WTC11 (cell line): Measurements from ENCODE around the gene CAMSAP1. TPM values are rescaled to one million over a fixed set of nuclear protein-coding genes. Genes with fewer than 3 reads are reported as not detected.

ENCODE experiments used
- ATAC-seq: fragments of 200-7000 bp; cut with Tn5 transposase; 2 replicates; pipeline ENCODE4 v1.10.0; 2021; ENCODE audit warnings: mild to moderate bottlenecking, moderate library complexity
- CTCF ChIA-PET: fragments of 300-600 bp; sonication (Branson Sonifier 250); formaldehyde crosslinking; loops from one replicate; lab custom pipeline; 2021; ENCODE audit warnings: antibody characterized with exemption; lab: Charles Lee
- POLR2A ChIA-PET: fragments of 350-600 bp; sonication (Branson Sonifier 250); formaldehyde crosslinking; loops from one replicate; lab custom pipeline; 2021; ENCODE audit warnings: antibody characterized with exemption; lab: Charles Lee
- DNase-seq: peaks from one replicate; pipeline ENCODE4 v3.0.0; 2021; ENCODE audit warnings: low spot score
- H3K27ac Mint-ChIP-seq: 2 replicates; pipeline ENCODE4 v1.8.0; 2021; ENCODE audit warnings: mixed read lengths
- H3K27me3 Mint-ChIP-seq: 2 replicates; pipeline ENCODE4 v1.8.0; 2021; ENCODE audit warnings: low read depth, mild to moderate bottlenecking, moderate library complexity, mixed read lengths
- H3K36me3 Mint-ChIP-seq: 2 replicates; pipeline ENCODE4 v1.8.0; 2021; ENCODE audit warnings: mixed read lengths
- H3K4me1 Mint-ChIP-seq: 2 replicates; pipeline ENCODE4 v1.8.0; 2022; ENCODE audit warnings: mixed read lengths
- H3K4me3 Mint-ChIP-seq: 2 replicates; pipeline ENCODE4 v1.8.0; 2021; ENCODE audit warnings: mild to moderate bottlenecking, moderate library complexity, mixed read lengths
- H3K9me3 Mint-ChIP-seq: 2 replicates; pipeline ENCODE4 v1.8.0; 2021; ENCODE audit warnings: mixed read lengths
- AR ChIP-seq: fragments of 250-450 bp; sonication (Bioruptor Pico); IDR thresholded peaks from 2 replicates; pipeline ENCODE4 v1.9.0; 2021; ENCODE audit warnings: mild to moderate bottlenecking
- ARID4B ChIP-seq: sonication (generic); formaldehyde crosslinking; IDR thresholded peaks from 2 replicates; pipeline ENCODE4 v1.8.0; 2023; ENCODE audit warnings: missing genetic modification reagents, mild to moderate bottlenecking, borderline replicate concordance
- ATF2 ChIP-seq: sonication (generic); formaldehyde crosslinking; IDR thresholded peaks from 2 replicates; pipeline ENCODE4 v1.8.1; 2022; ENCODE audit warnings: low read depth, missing genetic modification reagents, borderline replicate concordance
- MAX ChIP-seq: sonication (generic); formaldehyde crosslinking; IDR thresholded peaks from 2 replicates; pipeline ENCODE4 v1.8.0; 2022; ENCODE audit warnings: mild to moderate bottlenecking, missing genetic modification reagents
- NR1H2 ChIP-seq: sonication (generic); formaldehyde crosslinking; IDR thresholded peaks from 2 replicates; pipeline ENCODE4 v1.9.0; 2021; ENCODE audit warnings: mild to moderate bottlenecking, moderate library complexity, missing genetic modification reagents
- SMAD3 ChIP-seq: sonication (generic); formaldehyde crosslinking; IDR thresholded peaks from 2 replicates; pipeline ENCODE4 v1.8.0; 2022; ENCODE audit warnings: missing genetic modification reagents, mild to moderate bottlenecking, borderline replicate concordance
- TCF7 ChIP-seq: sonication (generic); formaldehyde crosslinking; IDR thresholded peaks from 2 replicates; pipeline ENCODE4 v1.8.0; 2022; ENCODE audit warnings: mild to moderate bottlenecking, low read depth, missing genetic modification reagents, moderate library complexity
- ZMAT4 ChIP-seq: fragments of 250-450 bp; sonication (Bioruptor Pico); IDR thresholded peaks from 2 replicates; pipeline ENCODE4 v1.9.0; 2021; ENCODE audit warnings: mild to moderate bottlenecking
- ZNF121 ChIP-seq: sonication (generic); formaldehyde crosslinking; IDR thresholded peaks from 2 replicates; pipeline ENCODE4 v1.8.0; 2023; ENCODE audit warnings: missing genetic modification reagents
- ZNF232 ChIP-seq: sonication (generic); formaldehyde crosslinking; IDR thresholded peaks from 2 replicates; pipeline ENCODE4 v1.8.0; 2022; ENCODE audit warnings: mild to moderate bottlenecking, missing genetic modification reagents
- ZNF423 ChIP-seq: fragments of 250-450 bp; sonication (Bioruptor Pico); IDR thresholded peaks from 2 replicates; pipeline ENCODE4 v2.1.2; 2022; ENCODE audit warnings: mild to moderate bottlenecking, moderate library complexity
- ZNF512 ChIP-seq: sonication (generic); formaldehyde crosslinking; IDR thresholded peaks from 2 replicates; pipeline ENCODE4 v1.8.1; 2022; ENCODE audit warnings: missing genetic modification reagents, borderline replicate concordance
- ZNF671 ChIP-seq: fragments of 250-450 bp; sonication (Bioruptor Pico); IDR thresholded peaks from 2 replicates; pipeline ENCODE4 v1.8.0; 2021; ENCODE audit warnings: mild to moderate bottlenecking
- total RNA-seq: library from RNA; stranded (reverse); gene quantifications from 3 replicates; pipeline ENCODE4 v1.2.3, GENCODE V29; 2021
- TF ChIP-seq, protein P1 (sequence below): sonication (generic); formaldehyde crosslinking; IDR thresholded peaks from 2 replicates; pipeline ENCODE4 v1.8.1; 2023; ENCODE audit warnings: mild to moderate bottlenecking, missing genetic modification reagents, moderate library complexity
- TF ChIP-seq, protein P2 (sequence below): sonication (generic); formaldehyde crosslinking; IDR thresholded peaks from 2 replicates; pipeline ENCODE4 v1.8.0; 2022; ENCODE audit warnings: mild to moderate bottlenecking, missing genetic modification reagents
- TF ChIP-seq, protein P3 (sequence below): sonication (generic); formaldehyde crosslinking; IDR thresholded peaks from 2 replicates; pipeline ENCODE4 v1.8.1; 2022; ENCODE audit warnings: low read depth, mild to moderate bottlenecking, moderate library complexity, missing genetic modification reagents, borderline replicate concordance

Gene CAMSAP1
- total RNA-seq, 1 experiment from 2014 or later = 40.5 TPM

GRCh38 chr9:135772702-135773493 is 134.4 kb downstream of the CAMSAP1 start (continued):
- no peak for TF ChIP-seq ARID4B
- TF ChIP-seq ZNF512 (CRISPR knock-in tag) = no peak
- TF ChIP-seq NR1H2 = no peak
- TF ChIP-seq, protein P1, sequence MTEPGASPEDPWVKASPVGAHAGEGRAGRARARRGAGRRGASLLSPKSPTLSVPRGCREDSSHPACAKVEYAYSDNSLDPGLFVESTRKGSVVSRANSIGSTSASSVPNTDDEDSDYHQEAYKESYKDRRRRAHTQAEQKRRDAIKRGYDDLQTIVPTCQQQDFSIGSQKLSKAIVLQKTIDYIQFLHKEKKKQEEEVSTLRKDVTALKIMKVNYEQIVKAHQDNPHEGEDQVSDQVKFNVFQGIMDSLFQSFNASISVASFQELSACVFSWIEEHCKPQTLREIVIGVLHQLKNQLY (CRISPR knock-in tag) = no peak
- no peak for TF ChIP-seq SMAD3 (CRISPR knock-in tag)
- TF ChIP-seq ZMAT4 (CRISPR knock-in tag) = no peak

DNA sequence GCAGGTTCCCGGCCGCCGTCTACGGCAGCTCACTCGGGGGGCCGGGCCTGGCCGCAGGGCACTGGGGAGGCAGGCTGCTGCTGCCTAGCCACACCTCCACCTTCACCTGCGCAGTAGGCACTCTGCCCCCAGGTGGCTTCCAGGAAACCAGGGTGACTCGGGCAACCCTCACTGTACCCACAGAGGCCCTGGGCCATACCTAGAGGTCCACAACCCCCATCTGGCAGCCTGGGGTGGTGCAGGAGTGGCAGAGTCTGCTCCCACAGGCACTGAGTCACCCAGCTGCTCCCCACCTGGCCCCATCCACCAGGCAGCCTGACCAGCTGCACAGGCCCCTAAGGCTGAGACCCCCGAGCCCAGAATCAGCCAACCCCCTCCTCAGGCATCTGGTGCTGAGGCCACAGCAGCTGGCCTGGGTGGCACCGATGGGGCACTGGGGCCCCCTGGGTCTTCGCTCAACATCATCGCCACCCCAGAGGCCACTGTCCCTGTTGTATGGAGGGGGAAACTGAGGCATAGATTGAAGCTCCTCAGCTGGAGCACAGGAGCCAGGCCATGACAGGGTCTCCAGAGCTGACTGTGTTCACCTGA is 135.2 kb downstream of the CAMSAP1 start:
- DNase-seq = no peak
- Mint-ChIP-seq H3K4me1 (no peaks in the 10 kb centered on the region), H3K27ac (no peak overlapping the region), H3K36me3 (no peaks in the 10 kb centered on the region), H3K4me3 (no peak overlapping the region), H3K27me3 (no peaks in the 10 kb centered on the region), H3K9me3 (no peaks in the 10 kb centered on the region)
- CTCF ChIA-PET = interaction anchor here (1.8 kb wide), 1 partner anchor 10 kb away, joined by 5 read pairs; no protein-coding TSS in a partner anchor
- POLR2A ChIA-PET = no interaction called here
- ATAC-seq = no peak
- TF ChIP-seq, protein P2, sequence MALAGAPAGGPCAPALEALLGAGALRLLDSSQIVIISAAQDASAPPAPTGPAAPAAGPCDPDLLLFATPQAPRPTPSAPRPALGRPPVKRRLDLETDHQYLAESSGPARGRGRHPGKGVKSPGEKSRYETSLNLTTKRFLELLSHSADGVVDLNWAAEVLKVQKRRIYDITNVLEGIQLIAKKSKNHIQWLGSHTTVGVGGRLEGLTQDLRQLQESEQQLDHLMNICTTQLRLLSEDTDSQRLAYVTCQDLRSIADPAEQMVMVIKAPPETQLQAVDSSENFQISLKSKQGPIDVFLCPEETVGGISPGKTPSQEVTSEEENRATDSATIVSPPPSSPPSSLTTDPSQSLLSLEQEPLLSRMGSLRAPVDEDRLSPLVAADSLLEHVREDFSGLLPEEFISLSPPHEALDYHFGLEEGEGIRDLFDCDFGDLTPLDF = no peak
- TF ChIP-seq ZNF423 (CRISPR knock-in tag) (no peak), MAX (no peak), NR1H2 (no peak), ATF2 (CRISPR knock-in tag) (no peak), TCF7 (no peak), SMAD3 (CRISPR knock-in tag) (no peak), ZNF671 (CRISPR knock-in tag) (no peak), ZNF121 (CRISPR knock-in tag) (no peak), ZNF232 (CRISPR knock-in tag) (no peak), ZNF512 (CRISPR knock-in tag) (no peak), AR (CRISPR knock-in tag) (no peak)
- TF ChIP-seq, protein P3, sequence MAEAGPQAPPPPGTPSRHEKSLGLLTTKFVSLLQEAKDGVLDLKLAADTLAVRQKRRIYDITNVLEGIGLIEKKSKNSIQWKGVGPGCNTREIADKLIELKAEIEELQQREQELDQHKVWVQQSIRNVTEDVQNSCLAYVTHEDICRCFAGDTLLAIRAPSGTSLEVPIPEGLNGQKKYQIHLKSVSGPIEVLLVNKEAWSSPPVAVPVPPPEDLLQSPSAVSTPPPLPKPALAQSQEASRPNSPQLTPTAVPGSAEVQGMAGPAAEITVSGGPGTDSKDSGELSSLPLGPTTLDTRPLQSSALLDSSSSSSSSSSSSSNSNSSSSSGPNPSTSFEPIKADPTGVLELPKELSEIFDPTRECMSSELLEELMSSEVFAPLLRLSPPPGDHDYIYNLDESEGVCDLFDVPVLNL = no peak
